ENCODE results near the gene RAD50.

The RAD50 gene

GRCh38 chr5:132662925-132663770 lies 106.4 kb downstream of the RAD50 start:
- no peak for DNase-seq

- DNase-seq = no peak
Measured at GRCh38 chr5:132663771-132664695, 107.3 kb downstream of the RAD50 start.

- DNase-seq = no peak
Measured at GRCh38 chr5:132664696-132665209, 108.0 kb downstream of the RAD50 start.

- DNase-seq = no peak
Measured at GRCh38 chr5:132665574-132666080, 108.8 kb downstream of the RAD50 start.

GRCh38 chr5:132666310-132667123 lies 109.7 kb downstream of the RAD50 start:
- no peak for DNase-seq

- DNase-seq = no peak
Measured at GRCh38 chr5:132667309-132667708, 110.5 kb downstream of the RAD50 start.

GRCh38 chr5:132667761-132668705 lies 111.3 kb downstream of the RAD50 start:
- DNase-seq = no peak

- DNase-seq = no peak
Measured at GRCh38 chr5:132668706-132669454, 112.1 kb downstream of the RAD50 start.

- no peak for DNase-seq
Measured at GRCh38 chr5:132669455-132669820, 112.7 kb downstream of the RAD50 start.

- no peak for DNase-seq
Measured at GRCh38 chr5:132669966-132670882, 113.4 kb downstream of the RAD50 start.

- DNase-seq = no peak
Measured at GRCh38 chr5:132671000-132671399, 114.2 kb downstream of the RAD50 start.

- no peak for DNase-seq
Measured at GRCh38 chr5:132673488-132673887, 116.7 kb downstream of the RAD50 start.

GRCh38 chr5:132673939-132674630 lies 117.3 kb downstream of the RAD50 start, which contains the start of gene IL4:
Gene IL4, plus strand, starts transcription at chr5:132673989. Its CDS starts 62 bp downstream, at chr5:132674051.
- no peak for DNase-seq

- DNase-seq = no peak
Measured at GRCh38 chr5:132674671-132675506, 118.1 kb downstream of the RAD50 start.

GRCh38 chr5:132675936-132676689 lies 119.3 kb downstream of the RAD50 start:
- no peak for DNase-seq

- no peak for DNase-seq
Measured at GRCh38 chr5:132677191-132677590, 120.4 kb downstream of the RAD50 start.
